Upper lobe of left lung (tissue), 4 donors: Measurements from ENCODE around the gene VPS35L.

Experiments
- POLR2A ChIP-seq, 4 donors: fragments of 450-650 bp; IDR thresholded peaks; one replicate each; pipeline ENCODE4 v1.5.1; 2016 to 2017; ENCODE audit warnings: antibody characterized with exemption in 4 of 4, mild to moderate bottlenecking in 2 of 4
- TF ChIP-seq, protein P1 (sequence below), 6 experiments: fragments of 450-650 bp in 4 of 6; fragments of 200-600 bp in 2 of 6; sonication (generic) in 2 of 6; IDR thresholded peaks; one replicate each; pipeline ENCODE4 v1.5.1; 2016 to 2019; ENCODE audit warnings: antibody characterized with exemption in 6 of 6

- TF ChIP-seq, protein P1, sequence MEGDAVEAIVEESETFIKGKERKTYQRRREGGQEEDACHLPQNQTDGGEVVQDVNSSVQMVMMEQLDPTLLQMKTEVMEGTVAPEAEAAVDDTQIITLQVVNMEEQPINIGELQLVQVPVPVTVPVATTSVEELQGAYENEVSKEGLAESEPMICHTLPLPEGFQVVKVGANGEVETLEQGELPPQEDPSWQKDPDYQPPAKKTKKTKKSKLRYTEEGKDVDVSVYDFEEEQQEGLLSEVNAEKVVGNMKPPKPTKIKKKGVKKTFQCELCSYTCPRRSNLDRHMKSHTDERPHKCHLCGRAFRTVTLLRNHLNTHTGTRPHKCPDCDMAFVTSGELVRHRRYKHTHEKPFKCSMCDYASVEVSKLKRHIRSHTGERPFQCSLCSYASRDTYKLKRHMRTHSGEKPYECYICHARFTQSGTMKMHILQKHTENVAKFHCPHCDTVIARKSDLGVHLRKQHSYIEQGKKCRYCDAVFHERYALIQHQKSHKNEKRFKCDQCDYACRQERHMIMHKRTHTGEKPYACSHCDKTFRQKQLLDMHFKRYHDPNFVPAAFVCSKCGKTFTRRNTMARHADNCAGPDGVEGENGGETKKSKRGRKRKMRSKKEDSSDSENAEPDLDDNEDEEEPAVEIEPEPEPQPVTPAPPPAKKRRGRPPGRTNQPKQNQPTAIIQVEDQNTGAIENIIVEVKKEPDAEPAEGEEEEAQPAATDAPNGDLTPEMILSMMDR (IDR thresholded peaks at IDR 0.05): no peak
- no peak for TF ChIP-seq POLR2A (IDR thresholded peaks at IDR 0.05)
These were observed 90.1 kb downstream of the VPS35L start for GRCh38 chr16:19645557-19645981.
